GM12872 (cell line): ENCODE results near the gene TMEM256.

Experiments used
- TF ChIP-seq, protein P1 (sequence below): IDR thresholded peaks from 3 replicates; pipeline ENCODE4 v1.5.1; 2011; ENCODE audit warnings: low read depth, mild to moderate bottlenecking, low read length, moderate library complexity; ENCODE audit not compliant: insufficient read depth

The TMEM256 gene

GRCh38 chr17:7419819-7420610 lies 16.1 kb upstream of the TMEM256 start, which contains the start of gene SPEM1:
SPEM1 (plus strand) TSS chr17:7420324; CDS start chr17:7420385, 61 bp downstream.
- TF ChIP-seq, protein P1, sequence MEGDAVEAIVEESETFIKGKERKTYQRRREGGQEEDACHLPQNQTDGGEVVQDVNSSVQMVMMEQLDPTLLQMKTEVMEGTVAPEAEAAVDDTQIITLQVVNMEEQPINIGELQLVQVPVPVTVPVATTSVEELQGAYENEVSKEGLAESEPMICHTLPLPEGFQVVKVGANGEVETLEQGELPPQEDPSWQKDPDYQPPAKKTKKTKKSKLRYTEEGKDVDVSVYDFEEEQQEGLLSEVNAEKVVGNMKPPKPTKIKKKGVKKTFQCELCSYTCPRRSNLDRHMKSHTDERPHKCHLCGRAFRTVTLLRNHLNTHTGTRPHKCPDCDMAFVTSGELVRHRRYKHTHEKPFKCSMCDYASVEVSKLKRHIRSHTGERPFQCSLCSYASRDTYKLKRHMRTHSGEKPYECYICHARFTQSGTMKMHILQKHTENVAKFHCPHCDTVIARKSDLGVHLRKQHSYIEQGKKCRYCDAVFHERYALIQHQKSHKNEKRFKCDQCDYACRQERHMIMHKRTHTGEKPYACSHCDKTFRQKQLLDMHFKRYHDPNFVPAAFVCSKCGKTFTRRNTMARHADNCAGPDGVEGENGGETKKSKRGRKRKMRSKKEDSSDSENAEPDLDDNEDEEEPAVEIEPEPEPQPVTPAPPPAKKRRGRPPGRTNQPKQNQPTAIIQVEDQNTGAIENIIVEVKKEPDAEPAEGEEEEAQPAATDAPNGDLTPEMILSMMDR, result no peak

DNA sequence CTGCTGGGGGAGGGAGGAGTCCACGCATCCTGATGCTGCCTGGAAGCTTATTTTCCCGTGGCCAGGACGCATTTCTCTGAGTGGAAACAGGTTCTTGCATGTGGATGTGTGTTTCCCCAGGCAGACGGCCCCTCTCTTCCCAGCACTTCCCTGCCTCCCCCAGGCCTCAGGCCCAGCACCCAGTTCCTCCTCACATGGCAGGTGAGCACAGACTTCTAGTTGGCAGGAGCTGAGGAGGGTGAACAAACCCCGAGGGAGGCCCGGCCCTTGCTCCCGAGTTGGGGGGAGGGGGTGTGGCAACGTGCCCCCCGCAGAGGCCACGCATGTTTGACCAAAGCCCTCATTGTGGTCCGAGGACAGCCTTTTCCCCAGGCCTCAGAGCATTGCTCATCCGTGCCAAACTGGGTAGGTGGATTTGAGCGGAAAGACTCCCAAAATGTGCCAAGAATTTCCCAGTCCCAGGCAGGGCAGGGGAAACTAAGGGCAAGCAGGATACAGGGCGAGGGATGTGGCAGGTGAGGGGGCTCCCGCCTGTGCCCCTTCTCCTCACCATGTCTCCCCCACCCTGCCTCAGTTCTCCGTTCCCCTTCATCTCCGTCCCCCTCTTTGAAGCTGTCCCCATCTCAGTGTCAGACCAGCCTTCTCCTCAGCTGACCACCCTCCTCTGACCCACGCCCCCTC lies 14.7 kb upstream of the TMEM256 start:
- TF ChIP-seq, protein P1, result no peak

- TF ChIP-seq, protein P1, result no peak
Measured at GRCh38 chr17:7417056-7417655, 13.3 kb upstream of the TMEM256 start.

GRCh38 chr17:7416323-7416722 lies 12.4 kb upstream of the TMEM256 start:
- TF ChIP-seq, protein P1, result no peak

- TF ChIP-seq, protein P1, result no peak
Measured at GRCh38 chr17:7415784-7416183, 11.9 kb upstream of the TMEM256 start.

GRCh38 chr17:7414837-7415236 lies 10.9 kb upstream of the TMEM256 start:
- TF ChIP-seq, protein P1, result no peak

DNA sequence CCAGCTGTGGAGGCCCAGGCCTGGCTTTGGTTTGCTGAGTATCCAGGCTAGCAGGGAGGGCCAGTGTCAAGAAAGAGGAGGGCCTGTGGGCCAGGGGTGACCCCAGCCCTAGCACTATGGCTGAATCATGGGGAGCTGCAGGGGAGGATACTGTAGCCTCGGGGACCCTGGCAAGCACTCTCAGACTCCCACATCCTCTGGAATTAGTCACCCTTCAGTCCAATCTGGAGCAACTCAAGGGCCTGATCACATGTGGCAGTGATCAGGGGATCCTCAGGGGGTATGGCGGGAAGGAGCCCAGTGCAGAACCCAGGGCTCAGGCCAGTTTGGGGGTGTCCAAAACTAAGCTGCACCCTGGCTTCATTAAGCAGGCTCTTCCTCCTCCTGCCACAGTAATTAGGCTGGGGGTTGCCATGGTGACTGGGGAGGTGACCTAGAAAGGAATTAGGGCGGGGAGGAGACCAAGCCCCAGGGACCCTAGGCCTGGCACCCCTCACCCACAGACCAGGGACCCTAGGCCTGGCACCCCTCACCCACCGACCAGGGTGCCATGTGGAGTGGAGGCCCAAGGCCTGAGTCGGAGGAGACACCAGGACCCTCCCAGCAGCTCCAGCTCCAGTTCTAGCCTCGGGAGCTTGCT lies 9.6 kb upstream of the TMEM256 start:
- TF ChIP-seq, protein P1, result no peak
